ENCODE results near the gene CHIT1.

- TF ChIP-seq CTCF (IDR thresholded peaks at IDR 0.05 in 2 of 3, conservative IDR thresholded peaks at IDR 0.05 in 1 of 3; ENCODE audit: insufficient read depth in 2 of 3, low read depth in 1 of 3, low read length in 3 of 3) (no peak), KDM4B (IDR thresholded peaks at IDR 0.05; ENCODE audit: borderline replicate concordance in 2 of 2, low read depth in 1 of 2) (no peak), REST (IDR thresholded peaks at IDR 0.05; ENCODE audit: borderline replicate concordance) (no peak), REST (CRISPR knock-in tag; IDR thresholded peaks at IDR 0.05; ENCODE audit: low read depth) (no peak)
- TF ChIP-seq, protein P1, sequence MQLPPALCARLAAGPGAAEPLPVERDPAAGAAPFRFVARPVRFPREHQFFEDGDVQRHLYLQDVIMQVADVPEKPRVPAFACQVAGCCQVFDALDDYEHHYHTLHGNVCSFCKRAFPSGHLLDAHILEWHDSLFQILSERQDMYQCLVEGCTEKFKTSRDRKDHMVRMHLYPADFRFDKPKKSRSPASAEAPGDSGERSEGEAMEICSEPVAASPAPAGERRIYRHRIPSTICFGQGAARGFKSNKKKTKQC (CRISPR knock-in tag; IDR thresholded peaks at IDR 0.05) = no peak
Observed at GRCh38 chr1:203201516-203202205, 27.8 kb downstream of the CHIT1 start.
